Mucosa of descending colon (tissue), 3 donors: ENCODE measurements around the gene ADAMTS18. TPM values are rescaled to one million over a fixed set of nuclear protein-coding genes. Genes with fewer than 3 reads are reported as not detected.

Source experiments
- ATAC-seq: fragments of 200-7000 bp; cut with Tn5 transposase; one replicate; pipeline ENCODE4 v1.9.1; 2020; ENCODE audit warnings: mild to moderate bottlenecking, moderate library complexity
- DNase-seq, 3 donors: peaks; one replicate each; pipeline ENCODE4 v3.0.0-alpha.2; 2020
- H3K36me3 ChIP-seq: fragments of 200-600 bp; one replicate; pipeline ENCODE4 v1.8.0; 2021; ENCODE audit warnings: low read depth, mild to moderate bottlenecking
- H3K4me1 ChIP-seq: fragments of 200-600 bp; one replicate; pipeline ENCODE4 v1.8.0; 2021; ENCODE audit warnings: low read depth, mild to moderate bottlenecking
- H3K4me3 ChIP-seq: fragments of 200-600 bp; one replicate; pipeline ENCODE4 v1.8.0; 2021; ENCODE audit warnings: mild to moderate bottlenecking
- H3K9me3 ChIP-seq: fragments of 200-600 bp; one replicate; pipeline ENCODE4 v1.8.0; 2021; ENCODE audit warnings: mild to moderate bottlenecking
- CTCF ChIP-seq: fragments of 200-600 bp; IDR thresholded peaks from one replicate; pipeline ENCODE4 v1.8.0; 2022; ENCODE audit warnings: antibody characterized with exemption, mild to moderate bottlenecking
- intact Hi-C, 2 donors: fragments of 100-400 bp; cut with DNase I in 1 of 2; cut with micrococcal nuclease in 1 of 2; formaldehyde crosslinking; loops; one replicate each; pipeline versions ENCODE4 v1.11.0 to v1.11.1; 2022; cut with DNase I, micrococcal nuclease
- total RNA-seq, 3 donors: library from RNA; stranded (reverse); fragmentation: NEBNext Ultra II Directional in 2 of 3; extraction: Animal tissue kit (Norgen Biotek cat#: 25700) in 2 of 3; gene quantifications; one replicate each; pipeline versions ENCODE4 v1.2.1 to v1.2.4, GENCODE V29; 2021 to 2023
- donor health status: DM: no; HTN: no; CAD: no; lungs with moderate emphysema.
- donor health status: DM: no; HTN: no; CAD: no.
- donor health status: DM: no; HTN: yes; CAD: no.

ADAMTS18 gene
- total RNA-seq, 3 donors from 2014 or later = 0.20 to 0.22 TPM; not detected in 1

GRCh38 chr16:77234611-77235010 lies 200.2 kb downstream of the ADAMTS18 start:
- no peaks in the 10 kb centered on the region for H3K4me1 ChIP-seq
- no peaks in the 10 kb centered on the region for H3K36me3 ChIP-seq
- H3K9me3 ChIP-seq = no peaks in the 10 kb centered on the region
- H3K4me3 ChIP-seq = no peak overlapping the region
- no peak for ATAC-seq
- intact Hi-C loops = loop anchor here in 1 of 2 donors (5.0 kb wide), 1 partner anchor 348 kb away; no protein-coding TSS in a partner anchor
- no peak for DNase-seq
- no peak for TF ChIP-seq CTCF

GRCh38 chr16:77233799-77234519 lies 200.9 kb downstream of the ADAMTS18 start:
- Histone ChIP-seq H3K4me3 (no peak overlapping the region), H3K36me3 (no peaks in the 10 kb centered on the region), H3K9me3 (no peaks in the 10 kb centered on the region), H3K4me1 (no peaks in the 10 kb centered on the region)
- ATAC-seq (no peak), DNase-seq (no peak)
- intact Hi-C loops = no loop called here
- TF ChIP-seq CTCF = no peak

Other genes starting within 250 kb of the ADAMTS18 start
- 10 to 100 TPM; 54.8 to 83.8 (median 72.7) TPM for gene MON1B, start 243.8 kb downstream of the ADAMTS18 start, total RNA-seq
- 1 to 10 TPM; 1.7 to 6.3 (median 2.7) TPM for gene SYCE1L, start 235.6 kb downstream of the ADAMTS18 start, total RNA-seq